Measurements from ENCODE around the gene BUB1B. TPM values are rescaled to one million over a fixed set of nuclear protein-coding genes. Genes with fewer than 3 reads are reported as not detected.
A peak's percentile ranks its signal among the peaks of the same experiment; 100 is the strongest.
"Not testable (repeated sequence)": the region's sequence is repeated elsewhere in the genome, so short reads cannot be mapped to it uniquely, and the experiment has no call there.

BUB1B gene, protein sequence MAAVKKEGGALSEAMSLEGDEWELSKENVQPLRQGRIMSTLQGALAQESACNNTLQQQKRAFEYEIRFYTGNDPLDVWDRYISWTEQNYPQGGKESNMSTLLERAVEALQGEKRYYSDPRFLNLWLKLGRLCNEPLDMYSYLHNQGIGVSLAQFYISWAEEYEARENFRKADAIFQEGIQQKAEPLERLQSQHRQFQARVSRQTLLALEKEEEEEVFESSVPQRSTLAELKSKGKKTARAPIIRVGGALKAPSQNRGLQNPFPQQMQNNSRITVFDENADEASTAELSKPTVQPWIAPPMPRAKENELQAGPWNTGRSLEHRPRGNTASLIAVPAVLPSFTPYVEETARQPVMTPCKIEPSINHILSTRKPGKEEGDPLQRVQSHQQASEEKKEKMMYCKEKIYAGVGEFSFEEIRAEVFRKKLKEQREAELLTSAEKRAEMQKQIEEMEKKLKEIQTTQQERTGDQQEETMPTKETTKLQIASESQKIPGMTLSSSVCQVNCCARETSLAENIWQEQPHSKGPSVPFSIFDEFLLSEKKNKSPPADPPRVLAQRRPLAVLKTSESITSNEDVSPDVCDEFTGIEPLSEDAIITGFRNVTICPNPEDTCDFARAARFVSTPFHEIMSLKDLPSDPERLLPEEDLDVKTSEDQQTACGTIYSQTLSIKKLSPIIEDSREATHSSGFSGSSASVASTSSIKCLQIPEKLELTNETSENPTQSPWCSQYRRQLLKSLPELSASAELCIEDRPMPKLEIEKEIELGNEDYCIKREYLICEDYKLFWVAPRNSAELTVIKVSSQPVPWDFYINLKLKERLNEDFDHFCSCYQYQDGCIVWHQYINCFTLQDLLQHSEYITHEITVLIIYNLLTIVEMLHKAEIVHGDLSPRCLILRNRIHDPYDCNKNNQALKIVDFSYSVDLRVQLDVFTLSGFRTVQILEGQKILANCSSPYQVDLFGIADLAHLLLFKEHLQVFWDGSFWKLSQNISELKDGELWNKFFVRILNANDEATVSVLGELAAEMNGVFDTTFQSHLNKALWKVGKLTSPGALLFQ
- total RNA-seq (10 to 100 TPM; 44.4 to 50.3 TPM), polyA plus RNA-seq (0.26 TPM)

DNA sequence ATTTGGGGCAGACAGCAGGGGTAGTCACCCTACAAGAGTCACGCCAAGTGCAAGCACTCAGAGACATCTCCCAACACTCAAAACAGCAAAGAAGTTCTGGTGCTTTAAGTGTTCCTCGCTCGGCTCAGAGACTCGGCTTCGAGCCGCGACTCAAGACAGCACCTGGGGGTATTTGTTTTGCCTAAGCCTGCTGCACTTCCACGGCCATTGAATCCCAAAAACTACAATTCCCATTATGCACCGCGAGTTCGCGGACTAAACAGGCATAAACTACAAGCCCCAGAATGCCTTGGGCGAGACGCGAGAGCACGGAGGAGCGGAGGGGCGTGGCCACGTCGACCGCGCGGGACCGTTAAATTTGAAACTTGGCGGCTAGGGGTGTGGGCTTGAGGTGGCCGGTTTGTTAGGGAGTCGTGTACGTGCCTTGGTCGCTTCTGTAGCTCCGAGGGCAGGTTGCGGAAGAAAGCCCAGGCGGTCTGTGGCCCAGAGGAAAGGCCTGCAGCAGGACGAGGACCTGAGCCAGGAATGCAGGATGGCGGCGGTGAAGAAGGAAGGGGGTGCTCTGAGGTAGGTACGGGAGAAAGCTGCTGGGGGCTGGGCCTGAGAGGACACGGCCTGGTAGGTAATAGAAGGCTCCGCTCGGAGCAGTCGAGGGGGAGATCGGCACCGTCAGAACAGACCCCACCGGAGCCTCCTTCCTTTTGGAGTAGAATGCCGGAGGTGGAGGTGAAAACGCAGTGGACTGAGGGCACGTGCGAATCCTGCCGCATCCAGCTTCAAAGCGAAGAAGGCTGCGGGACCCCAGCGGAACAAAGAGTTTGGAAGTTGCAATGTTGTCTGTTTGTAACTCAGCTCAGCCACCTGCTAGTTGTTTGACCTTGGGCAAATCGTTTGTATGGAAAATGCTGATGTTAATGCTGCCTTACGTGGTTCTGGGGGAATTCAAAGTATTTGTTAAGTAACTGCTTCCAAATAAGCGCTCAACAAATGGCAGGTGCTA is at the start of gene BUB1B:
TSS of gene BUB1B (plus strand) at position 381 of the 1,000 bp plus-strand sequence. CDS start at position 533, 152 bp downstream.
- Histone ChIP-seq H3K4me3 (ENCODE audit: low read length) (peak within 1 kb of the TSS; percentile 65), H3K27me3 (ENCODE audit: insufficient read depth, low read length, poor library complexity, severe bottlenecking) (no peaks in the 10 kb centered on the region), H3K36me3 (ENCODE audit: insufficient read depth, low read length) (no peaks in the 10 kb centered on the region), H3K9me3 (ENCODE audit: low read length) (no peaks in the 10 kb centered on the region), H3K4me1 (ENCODE audit: insufficient read depth, low read length) (peaks cover 13% of the 10 kb centered on the region), H3K27ac (ENCODE audit: low read depth, low read length) (peak within 1 kb of the TSS; percentile 68)
- H3K36me3 Mint-ChIP-seq, result no peaks in the 10 kb centered on the region
- H3K27me3 Mint-ChIP-seq, result no peaks in the 10 kb centered on the region
- peak within 1 kb of the TSS in 1 of 8 donors; percentile 85 for H3K27ac Mint-ChIP-seq
- H3K4me1 Mint-ChIP-seq, result peaks cover 0 to 5% (median 3%) of the 10 kb centered on the region in 3 donors
- POLR2A ChIA-PET, result interaction anchor here (0.5 kb wide), 1 partner anchor 50 kb away, joined by 3 read pairs; no protein-coding TSS in a partner anchor
- CTCF ChIA-PET, result interaction anchor here (0.9 to 3.3 kb wide), 3 partner anchors 10 to 55 kb away, joined by 3 to 17 read pairs (median 3); no protein-coding TSS in a partner anchor
- H3K4me3 Mint-ChIP-seq, result no peak within 1 kb of the TSS
- peak; percentile 87 to 94 (median 90) for DNase-seq
- no peaks in the 10 kb centered on the region for H3K9me3 Mint-ChIP-seq

GRCh38 chr15:40111888-40112287 is 49.0 kb upstream of the BUB1B start:
- DNase-seq, result no peak
- Histone ChIP-seq H3K9me3 (ENCODE audit: low read length) (no peaks in the 10 kb centered on the region), H3K27ac (ENCODE audit: low read depth, low read length) (no peak overlapping the region), H3K27me3 (ENCODE audit: insufficient read depth, low read length, poor library complexity, severe bottlenecking) (no peaks in the 10 kb centered on the region), H3K4me3 (ENCODE audit: low read length) (no peak overlapping the region), H3K4me1 (ENCODE audit: insufficient read depth, low read length) (peaks cover 23% of the 10 kb centered on the region), H3K36me3 (ENCODE audit: insufficient read depth, low read length) (no peaks in the 10 kb centered on the region)
- Mint-ChIP-seq H3K4me3 (peak overlapping the region in 1 of 7 donors; percentile 26), H3K36me3 (peaks cover 0 to 7% (median 0%) of the 10 kb centered on the region in 3 donors), H3K27ac (no peak overlapping the region), H3K27me3 (peaks cover 5 to 16% of the 10 kb centered on the region in 2 donors), H3K9me3 (no peaks in the 10 kb centered on the region), H3K4me1 (peaks cover 28 to 35% (median 34%) of the 10 kb centered on the region in 3 donors)
- POLR2A ChIA-PET, result no interaction called here
- CTCF ChIA-PET, result interaction anchor here (1.2 to 15.6 kb wide), 2 partner anchors 19 to 66 kb away, joined by 3 to 186 read pairs; no protein-coding TSS in a partner anchor

DNA sequence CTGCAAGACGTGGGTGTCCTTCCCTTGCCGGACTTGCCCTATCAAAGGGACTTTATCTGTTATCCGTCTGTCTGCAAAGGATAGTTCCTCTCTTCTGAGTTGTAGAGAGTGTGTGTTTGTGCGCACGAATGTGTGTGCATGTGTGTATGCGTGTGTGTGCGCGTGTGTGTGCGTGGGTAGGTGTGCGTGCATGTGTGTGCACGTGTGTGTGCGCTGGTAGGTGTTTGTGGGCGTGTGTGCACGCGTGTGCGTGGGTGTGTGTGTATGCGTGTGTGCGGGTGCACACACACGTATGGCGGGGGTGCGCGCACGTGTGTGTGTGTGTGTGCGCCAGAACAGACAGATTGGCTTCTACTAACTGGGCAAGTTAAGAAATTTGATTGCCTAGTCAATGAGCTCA is 48.1 kb upstream of the BUB1B start:
- Histone ChIP-seq H3K4me1 (ENCODE audit: insufficient read depth, low read length) (peaks cover 14% of the 10 kb centered on the region), H3K9me3 (ENCODE audit: low read length) (no peaks in the 10 kb centered on the region), H3K27ac (ENCODE audit: low read depth, low read length) (no peak overlapping the region), H3K27me3 (ENCODE audit: insufficient read depth, low read length, poor library complexity, severe bottlenecking) (no peaks in the 10 kb centered on the region), H3K36me3 (ENCODE audit: insufficient read depth, low read length) (no peaks in the 10 kb centered on the region), H3K4me3 (ENCODE audit: low read length) (no peak overlapping the region)
- H3K27ac Mint-ChIP-seq, result peak overlapping the region in 1 of 8 donors; percentile 57
- no peak for DNase-seq
- ChIA-PET POLR2A (no interaction called here), CTCF (interaction anchor here (1.2 to 15.6 kb wide), 3 partner anchors 8 to 67 kb away, joined by 3 to 186 read pairs (median 17); no protein-coding TSS in a partner anchor)
- no peaks in the 10 kb centered on the region for H3K9me3 Mint-ChIP-seq
- peaks cover 0 to 7% (median 0%) of the 10 kb centered on the region in 3 donors for H3K36me3 Mint-ChIP-seq
- no peak overlapping the region for H3K4me3 Mint-ChIP-seq
- H3K4me1 Mint-ChIP-seq, result peaks cover 23 to 27% (median 27%) of the 10 kb centered on the region in 3 donors
- peaks cover 5 to 14% of the 10 kb centered on the region in 2 donors for H3K27me3 Mint-ChIP-seq

- POLR2A ChIA-PET, result no interaction called here
- H3K36me3 Mint-ChIP-seq, result no peaks in the 10 kb centered on the region
- Histone ChIP-seq H3K9me3 (ENCODE audit: low read length) (no peaks in the 10 kb centered on the region), H3K27ac (ENCODE audit: low read depth, low read length) (no peak overlapping the region), H3K4me3 (ENCODE audit: low read length) (no peak overlapping the region), H3K4me1 (ENCODE audit: insufficient read depth, low read length) (peaks cover 8% of the 10 kb centered on the region), H3K27me3 (ENCODE audit: insufficient read depth, low read length, poor library complexity, severe bottlenecking) (no peaks in the 10 kb centered on the region), H3K36me3 (ENCODE audit: insufficient read depth, low read length) (no peaks in the 10 kb centered on the region)
- CTCF ChIA-PET, result interaction anchor here (1.1 to 15.6 kb wide), 4 partner anchors 8 to 67 kb away, joined by 4 to 186 read pairs (median 14); no protein-coding TSS in a partner anchor
- H3K4me1 Mint-ChIP-seq, result peaks cover 13 to 18% (median 16%) of the 10 kb centered on the region in 3 donors
- DNase-seq, result no peak
- H3K4me3 Mint-ChIP-seq, result peak overlapping the region in 1 of 7 donors; percentile 33
- H3K27ac Mint-ChIP-seq, result no peak overlapping the region
- no peaks in the 10 kb centered on the region for H3K9me3 Mint-ChIP-seq
- peaks cover 5 to 10% of the 10 kb centered on the region in 2 donors for H3K27me3 Mint-ChIP-seq
These were observed 46.7 kb upstream of the BUB1B start for GRCh38 chr15:40114218-40114617.

GRCh38 chr15:40115106-40115505 is 45.8 kb upstream of the BUB1B start:
- not testable (repeated sequence) for H3K36me3 ChIP-seq (ENCODE audit: insufficient read depth, low read length); H3K27me3 ChIP-seq (ENCODE audit: insufficient read depth, low read length, poor library complexity, severe bottlenecking); H3K27me3 Mint-ChIP-seq; H3K4me3 ChIP-seq (ENCODE audit: low read length); H3K27ac ChIP-seq (ENCODE audit: low read depth, low read length); H3K4me3 Mint-ChIP-seq; H3K9me3 ChIP-seq (ENCODE audit: low read length); H3K4me1 ChIP-seq (ENCODE audit: insufficient read depth, low read length); DNase-seq; H3K27ac Mint-ChIP-seq; H3K9me3 Mint-ChIP-seq; H3K36me3 Mint-ChIP-seq
- ChIA-PET CTCF (interaction anchor here (1.1 to 15.6 kb wide), 5 partner anchors 9 to 164 kb away, joined by 3 to 186 read pairs (median 11); no protein-coding TSS in a partner anchor), POLR2A (interaction anchor here (0.6 kb wide), 1 partner anchor 16 kb away, joined by 3 read pairs; no protein-coding TSS in a partner anchor)
- H3K4me1 Mint-ChIP-seq, result peaks cover 9 to 14% (median 12%) of the 10 kb centered on the region in 3 donors

DNA sequence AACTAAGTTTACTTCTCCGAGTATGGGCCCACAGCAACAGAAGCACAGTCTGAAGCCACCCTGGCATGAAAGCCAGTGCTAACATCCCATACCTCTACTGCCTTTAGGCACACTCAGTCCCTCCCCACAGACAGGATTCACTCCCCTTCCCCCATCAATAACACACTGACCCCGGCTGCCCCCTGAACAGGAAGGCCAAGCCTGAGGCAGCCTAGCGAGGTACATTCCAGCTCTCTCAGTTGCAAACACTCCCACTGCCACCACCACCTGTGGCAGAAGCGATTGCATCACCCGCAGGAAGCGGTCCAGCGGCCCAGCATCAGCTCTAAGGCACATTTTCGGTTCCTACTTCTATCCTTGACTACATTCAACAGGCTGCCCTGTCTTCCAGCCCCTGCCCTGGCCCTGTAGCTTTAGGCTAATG is 45.2 kb upstream of the BUB1B start:
- Histone ChIP-seq H3K4me3 (ENCODE audit: low read length) (no peak overlapping the region), H3K4me1 (ENCODE audit: insufficient read depth, low read length) (peaks cover 8% of the 10 kb centered on the region), H3K9me3 (ENCODE audit: low read length) (no peaks in the 10 kb centered on the region), H3K27ac (ENCODE audit: low read depth, low read length) (no peak overlapping the region), H3K36me3 (ENCODE audit: insufficient read depth, low read length) (no peaks in the 10 kb centered on the region), H3K27me3 (ENCODE audit: insufficient read depth, low read length, poor library complexity, severe bottlenecking) (no peaks in the 10 kb centered on the region)
- no peaks in the 10 kb centered on the region for H3K9me3 Mint-ChIP-seq
- peak in 1 of 5 donors; percentile 57 for DNase-seq
- no peaks in the 10 kb centered on the region for H3K36me3 Mint-ChIP-seq
- ChIA-PET CTCF (interaction anchor here (1.1 to 15.6 kb wide), 4 partner anchors 9 to 164 kb away, joined by 3 to 186 read pairs (median 14); no protein-coding TSS in a partner anchor), POLR2A (no interaction called here)
- H3K4me1 Mint-ChIP-seq, result peaks cover 9 to 14% (median 12%) of the 10 kb centered on the region in 3 donors
- peak overlapping the region in 2 of 7 donors; percentile 35 to 38 for H3K4me3 Mint-ChIP-seq
- H3K27me3 Mint-ChIP-seq, result peaks cover 5 to 8% of the 10 kb centered on the region in 2 donors
- H3K27ac Mint-ChIP-seq, result peak overlapping the region in 6 of 8 donors; percentile 19 to 77 (median 64)

All from CD8-positive, alpha-beta memory T cell (primary cell).